SU-DHL-6 (cell line): Measurements from ENCODE around the gene RAB27B.

Source experiments
- H2AFZ ChIP-seq: fragments of 200-600 bp; sonication (generic); 2 replicates; pipeline ENCODE4 v1.6.1; 2014; ENCODE audit warnings: low read depth, mild to moderate bottlenecking, moderate library complexity, mixed read lengths, antibody characterized with exemption, low read length; ENCODE audit not compliant: severe bottlenecking
- H3F3A ChIP-seq: fragments of 200-600 bp; shearing (Covaris generic); 2 replicates; pipeline ENCODE4 v1.6.0; 2016; ENCODE audit warnings: antibody characterized with exemption, mild to moderate bottlenecking; ENCODE audit not compliant: insufficient read depth
- H3K27ac ChIP-seq: fragments of 200-600 bp; sonication (generic); 2 replicates; pipeline ENCODE4 v1.5.1; 2016; ENCODE audit warnings: low read depth, mild to moderate bottlenecking, low read length, moderate library complexity, mixed read lengths
- H3K27me3 ChIP-seq: fragments of 200-600 bp; sonication (generic), shearing (Covaris generic); 2 replicates; pipeline ENCODE4 v1.6.0; 2014; ENCODE audit warnings: mild to moderate bottlenecking, low read length
- H3K36me3 ChIP-seq: fragments of 200-600 bp; sonication (generic); 2 replicates; pipeline ENCODE4 v1.6.1; 2014; ENCODE audit warnings: mild to moderate bottlenecking, low read length, mixed read lengths
- H3K4me2 ChIP-seq: fragments of 300-600, 200-600 bp; shearing (Covaris generic), sonication (generic); 2 replicates; pipeline ENCODE4 v1.6.0; 2014; ENCODE audit warnings: low read length, low read depth, mild to moderate bottlenecking; ENCODE audit not compliant: poor library complexity, severe bottlenecking
- H3K4me3 ChIP-seq: fragments of 200-600 bp; sonication (generic); 2 replicates; pipeline ENCODE4 v1.5.1; 2014; ENCODE audit warnings: antibody characterized with exemption, low read length, mild to moderate bottlenecking, mixed read lengths; ENCODE audit not compliant: insufficient read depth, poor library complexity, severe bottlenecking
- H3K79me2 ChIP-seq: fragments of 200-600 bp; sonication (generic); 2 replicates; pipeline ENCODE4 v1.6.1; 2014; ENCODE audit warnings: mild to moderate bottlenecking, low read length, moderate library complexity; ENCODE audit not compliant: insufficient read depth
- H3K9ac ChIP-seq: fragments of 200-600 bp; sonication (generic); 2 replicates; pipeline ENCODE4 v1.7.0; 2014; ENCODE audit warnings: mild to moderate bottlenecking, low read length
- H3K9me2 ChIP-seq: fragments of 200-600 bp; sonication (generic); replicated peaks from 2 replicates; pipeline ENCODE4 v1.6.1; 2014; ENCODE audit warnings: low read length; ENCODE audit not compliant: insufficient read depth
- H3K9me3 ChIP-seq: fragments of 200-600 bp; sonication (generic); 2 replicates; pipeline ENCODE4 v1.6.1; 2014; ENCODE audit warnings: low read length, mixed read lengths; ENCODE audit not compliant: insufficient read depth
- H4K20me1 ChIP-seq: fragments of 200-600 bp; sonication (generic); 2 replicates; pipeline ENCODE4 v1.6.1; 2014; ENCODE audit warnings: low read depth, mild to moderate bottlenecking, antibody characterized with exemption, low read length, moderate library complexity, mixed read lengths
- CTCF ChIP-seq: fragments of 200-600 bp; sonication (generic); IDR thresholded peaks from one replicate; pipeline ENCODE4 v1.5.1; 2017; ENCODE audit warnings: antibody characterized with exemption, mild to moderate bottlenecking, low read length, moderate library complexity; ENCODE audit not compliant: insufficient read depth, poor library complexity, severe bottlenecking
- EZH2phosphoT487 ChIP-seq: fragments of 200-600 bp; sonication (generic), shearing (Covaris generic); conservative IDR thresholded peaks from 2 replicates; pipeline ENCODE4 v1.6.1; 2018; ENCODE audit warnings: mild to moderate bottlenecking, antibody characterized with exemption, low read length, moderate library complexity, mixed read lengths

RAB27B gene

DNA sequence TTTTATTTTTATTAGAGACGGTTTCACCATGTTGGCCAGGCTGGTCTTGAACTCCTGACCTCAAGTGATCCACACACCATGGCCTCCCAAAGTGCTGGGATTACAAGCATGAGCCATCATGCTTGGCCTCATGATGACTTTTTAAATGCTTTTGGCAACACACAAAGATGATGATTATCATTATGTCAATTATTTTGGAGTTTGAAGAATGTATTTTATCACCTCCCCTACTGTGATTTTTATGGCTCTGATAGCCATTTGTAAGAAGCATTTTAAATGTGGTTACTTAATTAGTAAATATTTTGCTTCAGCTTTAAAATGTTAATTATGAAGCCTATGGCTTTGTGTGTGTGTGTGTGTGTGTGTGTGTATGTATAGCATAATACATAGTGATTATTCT, 45.1 kb upstream of the RAB27B start:
- H4K20me1 ChIP-seq = no peaks in the 10 kb centered on the region

GRCh38 chr18:54786206-54786605, 42.1 kb upstream of the RAB27B start:
- Histone ChIP-seq H3F3A (no peaks in the 10 kb centered on the region), H3K4me3 (no peak overlapping the region), H3K9me2 (no peaks in the 10 kb centered on the region), H3K4me2 (no peak overlapping the region), H3K79me2 (no peaks in the 10 kb centered on the region), H3K9me3 (no peaks in the 10 kb centered on the region), H3K27me3 (no peaks in the 10 kb centered on the region), H2AFZ (no peak overlapping the region), H3K27ac (no peak overlapping the region), H4K20me1 (no peaks in the 10 kb centered on the region), H3K36me3 (no peaks in the 10 kb centered on the region), H3K9ac (no peak overlapping the region)
- TF ChIP-seq EZH2phosphoT487 = no peak
- TF ChIP-seq CTCF = no peak

More for the DNA sequence above, 45.1 kb upstream of the RAB27B start:
- H3K79me2 ChIP-seq = no peaks in the 10 kb centered on the region
- H3K4me3 ChIP-seq = no peak overlapping the region
- no peaks in the 10 kb centered on the region for H3F3A ChIP-seq
- no peak overlapping the region for H2AFZ ChIP-seq
- no peak for TF ChIP-seq EZH2phosphoT487
- TF ChIP-seq CTCF = no peak
- H3K9me3 ChIP-seq = no peaks in the 10 kb centered on the region
- H3K27me3 ChIP-seq = no peaks in the 10 kb centered on the region
- H3K9ac ChIP-seq = no peak overlapping the region
- no peak overlapping the region for H3K4me2 ChIP-seq
- no peaks in the 10 kb centered on the region for H3K36me3 ChIP-seq
- H3K27ac ChIP-seq = no peak overlapping the region
- H3K9me2 ChIP-seq = no peaks in the 10 kb centered on the region

- no peak overlapping the region for H2AFZ ChIP-seq
- no peak overlapping the region for H3K4me3 ChIP-seq
- H3K79me2 ChIP-seq = no peaks in the 10 kb centered on the region
- no peaks in the 10 kb centered on the region for H3K9me2 ChIP-seq
- no peaks in the 10 kb centered on the region for H4K20me1 ChIP-seq
- H3K36me3 ChIP-seq = no peaks in the 10 kb centered on the region
- no peak overlapping the region for H3K4me2 ChIP-seq
- H3K9ac ChIP-seq = no peak overlapping the region
- H3K27me3 ChIP-seq = no peaks in the 10 kb centered on the region
- no peaks in the 10 kb centered on the region for H3K9me3 ChIP-seq
- no peak overlapping the region for H3K27ac ChIP-seq
- no peaks in the 10 kb centered on the region for H3F3A ChIP-seq
- no peak for TF ChIP-seq EZH2phosphoT487
- no peak for TF ChIP-seq CTCF
These were observed 41.2 kb upstream of the RAB27B start for GRCh38 chr18:54787121-54787520.

DNA sequence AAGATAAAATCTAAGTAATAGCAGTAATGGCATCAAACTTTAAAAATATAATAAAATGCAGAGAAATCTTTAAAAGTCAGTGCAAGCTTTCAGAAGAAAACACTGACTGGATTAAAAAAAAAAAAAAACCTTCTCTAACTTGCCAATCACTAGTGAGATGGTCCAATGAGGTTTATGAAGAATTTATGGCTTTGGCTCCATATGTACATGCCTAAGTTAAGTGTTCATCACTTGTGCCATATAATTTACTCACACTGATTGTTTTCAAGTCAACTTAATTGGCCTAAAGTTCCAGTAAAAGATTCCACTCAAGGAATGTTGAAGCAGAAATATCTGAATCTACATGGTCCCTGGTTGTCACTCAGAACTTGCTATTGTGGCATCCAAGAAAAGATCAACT, 40.7 kb upstream of the RAB27B start:
- no peaks in the 10 kb centered on the region for H3K9me2 ChIP-seq
- no peaks in the 10 kb centered on the region for H4K20me1 ChIP-seq
- no peak overlapping the region for H3K9ac ChIP-seq
- no peaks in the 10 kb centered on the region for H3F3A ChIP-seq
- no peak for TF ChIP-seq EZH2phosphoT487
- TF ChIP-seq CTCF = no peak
- no peaks in the 10 kb centered on the region for H3K9me3 ChIP-seq
- H3K27me3 ChIP-seq = no peaks in the 10 kb centered on the region
- H3K36me3 ChIP-seq = no peaks in the 10 kb centered on the region
- no peak overlapping the region for H3K4me2 ChIP-seq
- H3K79me2 ChIP-seq = no peaks in the 10 kb centered on the region
- H3K4me3 ChIP-seq = no peak overlapping the region
- H3K27ac ChIP-seq = no peak overlapping the region
- no peak overlapping the region for H2AFZ ChIP-seq
